Naive thymus-derived CD8-positive, alpha-beta T cell (primary cell): ENCODE data around the gene ZNF577. TPM values are rescaled to one million over a fixed set of nuclear protein-coding genes. Genes with fewer than 3 reads are reported as not detected.
A peak's percentile ranks its signal among the peaks of the same experiment; 100 is the strongest.
"Not testable (repeated sequence)": the region's sequence is repeated elsewhere in the genome, so short reads cannot be mapped to it uniquely, and the experiment has no call there.

Experiments
- ATAC-seq, 2 donors: fragments of 150-1000 bp; cut with Tn5 transposase in 1 of 2; sonication (Bioruptor Pico), chemical (Tn5 transposase) in 1 of 2; 1 replicate in 1 of 2; 2 replicates in 1 of 2; pipeline ENCODE4 v1.10.0; 2021; ENCODE audit warnings: mild to moderate bottlenecking in 2 of 2, moderate library complexity in 2 of 2
- POLR2A ChIA-PET: fragments of 350-600 bp; sonication (Branson Sonifier 250); formaldehyde crosslinking; loops from one replicate; lab custom pipeline; 2021; ENCODE audit warnings: antibody characterized with exemption; lab: Charles Lee
- DNase-seq, 10 donors: peaks; one replicate each; pipeline versions ENCODE4 v3.0.0 to v3.0.0-alpha.2; 2020 to 2022
- H3K27ac Mint-ChIP-seq, 10 donors: one replicate each; pipeline ENCODE4 v1.8.0; 2020 to 2022; ENCODE audit warnings: mild to moderate bottlenecking in 10 of 10, mixed read lengths in 10 of 10, moderate library complexity in 4 of 10, inconsistent platforms in 1 of 10
- H3K27me3 Mint-ChIP-seq, 5 donors: one replicate each; pipeline ENCODE4 v1.8.0; 2021 to 2022; ENCODE audit warnings: mixed read lengths in 5 of 5
- H3K36me3 Mint-ChIP-seq, 3 donors: one replicate each; pipeline ENCODE4 v1.8.0; 2020 to 2022; ENCODE audit warnings: mixed read lengths in 3 of 3, mild to moderate bottlenecking in 2 of 3, inconsistent platforms in 1 of 3
- H3K4me1 Mint-ChIP-seq, 4 donors: one replicate each; pipeline ENCODE4 v1.8.0; 2021 to 2022; ENCODE audit warnings: mixed read lengths in 4 of 4
- H3K4me3 Mint-ChIP-seq, 10 donors: one replicate each; pipeline ENCODE4 v1.8.0; 2020 to 2022; ENCODE audit warnings: mild to moderate bottlenecking in 10 of 10, mixed read lengths in 10 of 10, moderate library complexity in 6 of 10, inconsistent platforms in 1 of 10
- H3K9me3 Mint-ChIP-seq, 9 donors: one replicate each; pipeline ENCODE4 v1.8.0; 2020 to 2022; ENCODE audit warnings: mixed read lengths in 9 of 9, mild to moderate bottlenecking in 3 of 9, inconsistent platforms in 1 of 9, moderate library complexity in 1 of 9
- polyA plus RNA-seq, 3 donors: library from polyadenylated mRNA; unstranded; fragments of 300-500 nt; fragmentation: Illumina TruSeq; gene quantifications; one replicate each; pipeline ENCODE4 v1.2.3, GENCODE V29; 2021
- total RNA-seq, 8 experiments: library from RNA in 2 of 8; stranded (reverse) in 2 of 8; gene quantifications; one replicate each; pipeline ENCODE4 v1.2.3 and lab custom pipeline; 2021 to 2026

ZNF577 gene
- total RNA-seq (10 to 100 TPM; 31.7 to 34.0 TPM), polyA plus RNA-seq (1 to 10 TPM in 2 of 3 donors, under 1 TPM in 1; 0.83 to 3.6 (median 2.7) TPM), total RNA-seq (lab: John Stamatoyannopoulos, UW) (13.6 to 36.5 (median 21.5) reads per million in 6 experiments)

DNA sequence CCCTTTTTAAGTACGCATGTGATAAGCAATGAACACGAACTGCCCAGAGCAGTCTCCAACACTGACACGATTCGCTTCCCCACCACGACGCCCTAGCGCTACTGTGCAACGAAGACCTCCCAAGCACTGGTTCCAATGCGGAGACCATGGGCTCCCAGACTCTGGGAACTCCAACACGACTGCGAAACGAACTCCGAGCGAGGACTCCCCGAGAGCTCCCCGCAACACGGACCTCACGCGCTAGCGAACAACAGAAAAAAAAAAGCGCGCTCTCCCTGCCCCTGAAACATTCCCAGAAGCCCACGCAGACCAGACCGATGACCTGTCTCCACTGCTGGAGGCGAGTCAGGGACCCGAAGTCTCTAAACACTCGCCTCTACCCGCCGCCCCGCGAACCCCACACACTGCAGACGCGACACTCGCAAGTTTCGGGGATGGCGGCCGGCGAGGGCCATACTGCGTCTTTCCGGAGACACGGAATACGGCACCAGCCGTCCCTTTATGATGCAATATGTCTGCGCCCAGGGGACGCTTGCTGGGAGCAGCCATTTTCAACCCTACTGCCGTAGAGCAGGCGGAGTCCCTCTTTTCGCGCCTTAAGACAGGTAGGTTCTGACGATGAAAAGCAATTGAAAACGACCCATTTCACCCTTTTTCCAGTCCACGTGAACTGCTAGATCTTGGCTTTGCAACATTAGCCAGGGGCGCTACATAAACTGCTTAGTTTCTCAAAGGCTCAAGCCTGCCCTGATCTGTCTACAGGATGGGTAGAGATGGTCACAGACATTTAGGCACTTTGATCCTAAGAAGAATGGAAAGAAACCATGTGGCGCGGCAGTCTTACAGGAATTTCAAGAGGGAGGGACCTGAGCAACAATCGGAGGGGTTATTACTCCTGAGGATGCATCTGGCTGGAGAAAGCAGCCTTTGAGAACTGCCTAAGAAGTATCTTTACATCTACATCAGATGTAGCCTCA, at the start of gene ZNF577:
Gene ZNF577, minus strand, starts transcription at position 430 of the 977 bp plus-strand sequence. CDS start 7,569 bp downstream, outside the sequence.
- peak; percentile 3 to 89 (median 46) for DNase-seq
- Mint-ChIP-seq H3K9me3 (peaks cover 0 to 99% (median 45%) of the 10 kb centered on the region in 9 donors), H3K36me3 (peaks cover 64 to 89% (median 71%) of the 10 kb centered on the region in 3 donors), H3K4me1 (peaks cover 0 to 3% (median 1%) of the 10 kb centered on the region in 4 donors), H3K4me3 (peak within 1 kb of the TSS; percentile 79 to 94 (median 86)), H3K27ac (peak within 1 kb of the TSS; percentile 15 to 96 (median 88)), H3K27me3 (no peaks in the 10 kb centered on the region)
- POLR2A ChIA-PET, result no interaction called here
- ATAC-seq, result peak; percentile 65 to 93

DNA sequence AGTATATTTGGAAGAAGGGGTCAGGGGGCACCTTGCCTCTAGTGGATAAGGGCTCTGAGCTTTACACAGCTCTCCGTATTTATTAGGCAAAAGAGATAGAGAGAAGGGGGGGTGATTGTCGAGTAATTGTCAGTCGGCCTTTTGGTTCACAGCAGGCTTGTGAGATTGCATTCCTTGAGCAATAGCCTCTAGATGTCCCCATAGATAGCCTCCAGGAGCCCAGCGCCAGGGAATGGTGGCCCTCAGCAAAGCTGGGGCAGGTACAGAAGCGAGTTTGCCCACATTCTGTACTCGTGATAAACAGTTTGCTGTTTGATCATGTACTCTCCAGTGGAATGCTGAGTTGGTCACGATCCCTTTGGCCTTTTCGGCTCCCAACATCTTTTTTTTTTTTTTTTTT, 44.2 kb upstream of the ZNF577 start:
- H3K4me1 Mint-ChIP-seq, result peaks cover 9 to 29% (median 25%) of the 10 kb centered on the region in 4 donors
- H3K36me3 Mint-ChIP-seq, result peaks cover 52 to 82% (median 70%) of the 10 kb centered on the region in 3 donors
- no peak for ATAC-seq
- peak overlapping the region in 1 of 10 donors; percentile 69 for H3K4me3 Mint-ChIP-seq
- H3K27ac Mint-ChIP-seq, result no peak overlapping the region
- H3K9me3 Mint-ChIP-seq, result peaks cover 10 to 84% (median 34%) of the 10 kb centered on the region in 9 donors
- H3K27me3 Mint-ChIP-seq, result no peaks in the 10 kb centered on the region
- no peak for DNase-seq
- POLR2A ChIA-PET, result no interaction called here

DNA sequence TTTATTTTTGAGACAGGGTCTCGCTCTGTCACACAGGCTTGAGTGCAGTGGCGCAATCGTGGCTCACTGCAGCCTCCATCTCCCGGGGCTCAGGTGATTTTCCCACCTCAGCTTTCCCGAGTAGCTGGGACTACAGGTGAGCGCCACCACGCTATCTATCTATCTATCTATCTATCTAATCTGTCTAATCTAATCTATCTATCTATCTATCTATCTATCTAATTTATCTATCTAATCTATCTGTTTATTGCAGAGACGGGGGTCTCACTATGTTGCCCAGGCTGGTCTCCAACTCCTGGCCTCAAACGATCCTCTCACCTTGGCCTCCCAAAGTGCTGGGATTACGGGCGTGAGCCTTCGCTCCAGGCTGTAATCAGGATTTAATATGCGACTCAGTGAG, 40.1 kb upstream of the ZNF577 start:
- peaks cover 30 to 66% (median 62%) of the 10 kb centered on the region in 3 donors for H3K36me3 Mint-ChIP-seq

DNA sequence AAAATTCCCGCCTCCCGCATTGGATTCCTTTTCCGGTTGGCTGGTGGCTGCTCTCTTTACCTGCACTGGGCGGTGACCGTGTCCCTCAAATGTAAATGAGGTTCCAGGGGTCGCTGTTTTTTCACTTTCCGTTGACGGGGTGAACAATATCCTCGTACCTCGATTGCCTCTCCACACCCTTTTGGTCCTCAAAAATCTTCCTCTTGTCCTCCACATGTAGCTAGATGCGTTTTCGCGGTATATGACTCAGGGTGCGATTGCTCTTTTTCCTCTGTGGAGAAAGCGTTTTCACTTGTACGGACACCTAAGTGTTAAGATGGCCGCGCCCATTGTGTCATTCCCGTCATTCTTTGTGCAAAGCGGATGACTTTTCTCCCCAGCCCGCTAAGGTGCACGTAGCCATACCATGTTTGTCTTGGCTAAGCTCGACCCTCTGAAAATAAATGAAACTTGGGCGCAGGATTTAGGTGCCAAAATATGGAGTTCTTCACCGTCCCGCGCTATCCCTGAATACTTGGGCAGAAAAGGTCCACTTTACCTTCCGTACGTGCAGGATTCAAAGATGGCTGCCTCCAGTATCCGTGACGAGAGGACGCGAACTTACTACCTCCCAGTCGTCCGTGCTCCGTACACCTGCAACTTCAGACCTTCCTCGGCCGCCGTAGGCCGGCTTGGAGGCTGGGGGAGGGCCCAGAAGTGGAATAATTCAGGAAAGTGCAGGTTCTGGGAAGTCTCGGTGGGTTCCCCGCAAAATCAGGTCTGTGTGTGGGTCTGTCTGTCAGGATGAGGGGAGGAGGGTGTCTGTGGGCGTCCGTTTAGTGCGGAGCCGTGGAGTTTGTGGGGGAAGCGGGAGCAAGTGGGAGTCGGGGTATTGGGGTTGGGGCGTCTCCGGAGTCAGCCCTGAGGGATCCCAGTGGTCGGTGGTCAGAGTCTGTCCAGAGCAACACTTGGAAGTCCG, 39.3 kb upstream of the ZNF577 start, which contains the start of gene ZNF613:
Gene ZNF613, plus strand, starts transcription at position 689 of the 958 bp plus-strand sequence. CDS start 8,749 bp downstream, outside the sequence.
- DNase-seq (peak; percentile 59 to 93 (median 78)), ATAC-seq (peak; percentile 86 to 88)
- Mint-ChIP-seq H3K27ac (peak within 1 kb of the TSS; percentile 89 to 98 (median 96)), H3K27me3 (no peaks in the 10 kb centered on the region), H3K4me3 (peak within 1 kb of the TSS; percentile 95 to 100 (median 98)), H3K36me3 (peaks cover 24 to 67% (median 66%) of the 10 kb centered on the region in 3 donors), H3K9me3 (peaks cover 10 to 90% (median 52%) of the 10 kb centered on the region in 9 donors), H3K4me1 (peaks cover 15 to 35% (median 32%) of the 10 kb centered on the region in 4 donors)
- POLR2A ChIA-PET, result interaction anchor here (1.2 to 1.4 kb wide), 5 partner anchors 12 to 122 kb away, joined by 3 to 5 read pairs (median 4); partner anchors contain the start of genes ZNF432, ZNF614 and ZNF649

More for the DNA sequence above, 40.1 kb upstream of the ZNF577 start:
- POLR2A ChIA-PET, result interaction anchor here (1.2 kb wide), 1 partner anchor 23 kb away, joined by 4 read pairs; the partner anchor contains the start of gene ZNF649
- DNase-seq (no peak), ATAC-seq (no peak)
- peaks cover 10 to 85% (median 53%) of the 10 kb centered on the region in 9 donors for H3K9me3 Mint-ChIP-seq
- peak overlapping the region; percentile 95 to 100 (median 98) for H3K4me3 Mint-ChIP-seq
- peak overlapping the region in 9 of 10 donors; percentile 89 to 98 (median 96) for H3K27ac Mint-ChIP-seq
- no peaks in the 10 kb centered on the region for H3K27me3 Mint-ChIP-seq
- peaks cover 15 to 35% (median 32%) of the 10 kb centered on the region in 4 donors for H3K4me1 Mint-ChIP-seq

DNA sequence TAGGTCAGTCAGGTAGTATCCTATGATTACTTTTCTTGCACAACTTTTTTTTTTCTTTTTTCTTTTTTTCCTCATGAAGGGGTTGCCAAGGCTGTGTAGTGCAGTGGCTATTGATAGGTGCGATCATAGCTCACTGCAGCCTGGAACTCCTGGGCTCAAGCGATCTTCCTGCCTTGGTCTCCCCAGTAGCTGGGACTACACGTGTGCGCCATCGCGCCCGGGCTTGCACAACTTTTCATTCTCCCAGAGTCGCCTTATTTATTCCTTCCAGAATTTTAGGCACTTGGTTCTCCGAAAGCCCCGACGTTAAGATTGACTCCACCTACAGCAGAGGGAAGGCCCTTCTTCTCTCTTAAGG, 38.7 kb upstream of the ZNF577 start:
- ATAC-seq (no peak), DNase-seq (no peak)
- Mint-ChIP-seq H3K9me3 (peaks cover 10 to 90% (median 48%) of the 10 kb centered on the region in 9 donors), H3K4me1 (peaks cover 15 to 35% (median 32%) of the 10 kb centered on the region in 4 donors), H3K4me3 (peak overlapping the region; percentile 95 to 100 (median 98)), H3K27me3 (no peaks in the 10 kb centered on the region), H3K36me3 (peaks cover 19 to 68% (median 66%) of the 10 kb centered on the region in 3 donors), H3K27ac (peak overlapping the region; percentile 89 to 98 (median 96))
- POLR2A ChIA-PET, result interaction anchor here (0.5 to 1.4 kb wide), 6 partner anchors 11 to 1493 kb away, joined by 3 to 5 read pairs (median 4); partner anchors contain the start of genes ZNF432, ZNF614 and ZNF649

DNA sequence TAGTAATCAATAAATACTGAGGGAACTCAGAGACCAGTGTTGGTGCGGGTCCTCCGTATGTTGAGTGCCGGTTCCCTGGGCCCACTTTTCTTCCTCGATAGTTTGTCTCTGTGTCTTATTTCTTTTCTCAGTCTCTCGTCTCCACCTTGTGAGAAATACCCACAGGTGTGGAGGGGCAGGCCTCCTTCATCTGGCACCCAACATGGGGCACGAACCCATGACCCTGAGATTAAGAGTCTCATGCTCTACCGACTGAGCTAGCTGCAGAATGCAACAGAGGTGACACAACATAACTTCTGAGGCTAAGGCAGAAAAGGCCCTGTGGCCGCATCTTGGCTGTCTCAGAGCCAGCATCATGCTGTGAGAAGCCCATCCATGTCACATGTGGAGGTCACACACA, 34.2 kb upstream of the ZNF577 start:
- no peak for ATAC-seq
- Mint-ChIP-seq H3K27ac (no peak overlapping the region), H3K27me3 (no peaks in the 10 kb centered on the region), H3K4me1 (peaks cover 6 to 9% (median 7%) of the 10 kb centered on the region in 4 donors), H3K9me3 (peaks cover 0 to 100% (median 50%) of the 10 kb centered on the region in 9 donors), H3K4me3 (no peak overlapping the region), H3K36me3 (peaks cover 0 to 71% (median 51%) of the 10 kb centered on the region in 3 donors)
- POLR2A ChIA-PET, result interaction anchor here (0.8 kb wide), 1 partner anchor 74 kb away, joined by 3 read pairs; no protein-coding TSS in a partner anchor
- no peak for DNase-seq

DNA sequence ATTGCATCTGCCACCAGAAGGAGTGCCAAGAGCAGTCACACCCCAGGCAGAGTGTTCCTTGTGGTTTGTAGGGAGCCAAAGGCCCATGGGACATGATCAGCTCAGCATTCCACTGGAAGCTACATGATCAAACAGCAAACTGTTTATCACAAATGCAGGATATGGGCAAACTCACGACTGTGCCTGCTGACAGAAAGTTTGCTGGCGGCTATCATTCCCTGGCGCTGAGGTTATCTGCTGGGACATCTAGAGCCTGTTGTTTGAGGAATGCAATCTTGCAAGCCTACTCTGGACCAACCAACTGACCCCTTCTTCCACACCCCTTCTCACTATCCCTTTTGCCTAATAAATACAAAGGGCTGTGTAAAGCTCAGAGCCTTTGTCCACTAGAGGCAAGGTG, 31.9 kb upstream of the ZNF577 start:
- DNase-seq, result no peak
- POLR2A ChIA-PET, result no interaction called here
- peaks cover 0 to 3% (median 0%) of the 10 kb centered on the region in 5 donors for H3K27me3 Mint-ChIP-seq
- no peak overlapping the region for H3K27ac Mint-ChIP-seq
- H3K4me1 Mint-ChIP-seq, result peaks cover 0 to 2% (median 0%) of the 10 kb centered on the region in 4 donors
- peaks cover 4 to 72% (median 51%) of the 10 kb centered on the region in 3 donors for H3K36me3 Mint-ChIP-seq
- peaks cover 22 to 100% (median 49%) of the 10 kb centered on the region in 9 donors for H3K9me3 Mint-ChIP-seq
- no peak for ATAC-seq
- no peak overlapping the region for H3K4me3 Mint-ChIP-seq

DNA sequence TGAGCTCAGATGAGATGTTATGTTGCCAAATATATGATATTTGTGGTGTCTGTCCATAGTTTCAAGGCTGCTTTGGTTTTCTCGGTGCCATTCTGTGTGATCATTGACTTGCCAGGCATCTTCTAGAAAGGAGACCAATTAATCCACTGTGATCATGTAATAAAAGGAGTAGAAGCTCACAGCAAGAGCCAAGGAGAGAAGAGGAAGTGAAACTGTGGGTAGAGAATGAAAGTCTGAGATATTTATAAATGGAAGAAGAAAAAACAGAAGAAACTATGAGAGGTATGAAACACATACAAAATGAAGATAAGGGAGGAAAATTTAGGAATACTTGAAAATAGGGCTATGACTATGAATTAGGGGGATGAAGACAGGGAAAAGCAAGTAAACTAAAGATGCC, 28.4 kb upstream of the ZNF577 start:
- Mint-ChIP-seq H3K4me1 (peaks cover 0 to 2% (median 0%) of the 10 kb centered on the region in 4 donors), H3K27ac (no peak overlapping the region), H3K27me3 (peaks cover 0 to 3% (median 0%) of the 10 kb centered on the region in 5 donors), H3K4me3 (no peak overlapping the region), H3K36me3 (peaks cover 4 to 70% (median 53%) of the 10 kb centered on the region in 3 donors), H3K9me3 (peaks cover 34 to 99% (median 62%) of the 10 kb centered on the region in 9 donors)
- POLR2A ChIA-PET, result no interaction called here
- no peak for ATAC-seq
- no peak for DNase-seq

DNA sequence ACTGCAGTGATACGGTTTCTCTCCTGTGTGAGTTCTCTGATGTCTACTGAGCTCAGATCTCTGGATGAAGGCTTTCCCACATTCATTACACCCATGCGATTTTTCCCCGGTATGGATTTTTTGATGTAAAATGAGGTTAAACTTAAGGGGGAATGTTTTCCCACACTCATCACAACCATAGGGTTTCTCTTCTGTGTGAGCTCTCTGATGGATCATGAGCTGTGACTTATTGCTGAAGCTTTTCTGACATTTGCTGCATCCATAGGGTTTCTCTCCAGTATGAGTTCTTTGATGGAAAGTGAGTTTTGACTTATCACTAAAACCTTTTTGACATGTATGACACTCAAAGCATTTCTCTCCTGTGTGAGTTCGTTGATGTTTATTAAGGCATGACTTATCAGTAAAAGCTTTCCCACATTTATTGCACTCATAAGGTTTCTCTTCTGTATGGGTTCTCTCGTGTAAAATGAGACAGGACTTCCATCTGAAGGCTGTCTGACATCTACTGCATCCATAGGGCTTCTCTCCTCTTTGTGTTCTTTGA, 27.6 kb upstream of the ZNF577 start:
- Mint-ChIP-seq H3K36me3 (peaks cover 4 to 68% (median 57%) of the 10 kb centered on the region in 3 donors), H3K9me3 (peaks cover 29 to 99% (median 58%) of the 10 kb centered on the region in 9 donors), H3K4me1 (peaks cover 0 to 2% (median 0%) of the 10 kb centered on the region in 4 donors), H3K27me3 (peaks cover 0 to 3% (median 3%) of the 10 kb centered on the region in 5 donors), H3K27ac (no peak overlapping the region), H3K4me3 (no peak overlapping the region)
- POLR2A ChIA-PET, result interaction anchor here (1.3 kb wide), 1 partner anchor 11 kb away, joined by 3 read pairs; no protein-coding TSS in a partner anchor
- no peak for DNase-seq
- no peak for ATAC-seq

DNA sequence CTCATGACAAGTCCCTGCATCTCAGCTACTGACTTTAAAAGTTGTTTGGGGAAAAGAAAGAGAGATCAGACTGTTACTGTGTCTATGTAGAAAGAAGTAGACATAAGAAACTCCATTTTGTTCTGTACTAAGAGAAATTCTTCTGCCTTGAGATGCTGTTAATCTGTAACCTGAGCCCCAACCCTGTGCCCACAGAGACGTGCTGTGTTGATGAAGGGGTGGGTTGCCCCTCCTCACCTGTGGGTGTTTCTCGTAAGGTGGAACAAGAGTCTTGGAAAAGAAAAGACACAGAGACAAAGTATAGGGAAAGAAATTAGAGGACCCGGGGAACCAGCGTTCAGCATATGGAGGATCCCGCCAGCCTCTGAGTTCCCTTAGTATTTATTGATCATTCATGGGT, 20.2 kb upstream of the ZNF577 start:
- not testable (repeated sequence) for H3K4me3 Mint-ChIP-seq, DNase-seq, H3K27ac Mint-ChIP-seq, ATAC-seq
- Mint-ChIP-seq H3K36me3 (peaks cover 17 to 65% (median 61%) of the 10 kb centered on the region in 3 donors), H3K27me3 (peaks cover 8 to 28% (median 23%) of the 10 kb centered on the region in 5 donors), H3K9me3 (peaks cover 19 to 96% (median 54%) of the 10 kb centered on the region in 9 donors), H3K4me1 (peaks cover 10 to 20% (median 19%) of the 10 kb centered on the region in 4 donors)
- POLR2A ChIA-PET, result interaction anchor here (0.5 kb wide), 1 partner anchor 9 kb away, joined by 5 read pairs; no protein-coding TSS in a partner anchor

DNA sequence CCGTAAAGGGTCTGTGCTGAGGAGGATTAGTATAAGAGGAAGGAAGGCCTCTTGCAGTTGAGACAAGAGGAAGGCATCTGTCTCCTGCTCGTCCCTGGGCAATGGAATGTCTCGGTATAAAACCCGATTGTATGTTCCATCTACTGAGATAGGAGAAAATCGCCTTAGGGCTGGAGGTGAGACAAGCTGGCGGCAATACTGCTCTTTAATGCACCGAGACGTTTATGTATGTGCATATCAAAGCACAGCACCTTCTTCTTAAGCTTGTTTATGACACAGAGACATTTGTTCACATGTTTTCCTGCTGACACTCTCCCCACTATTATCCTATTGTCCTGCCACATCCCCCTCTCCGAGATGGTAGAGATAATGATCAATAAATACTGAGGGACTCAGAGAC, 18.4 kb upstream of the ZNF577 start:
- Mint-ChIP-seq H3K9me3 (peaks cover 13 to 96% (median 52%) of the 10 kb centered on the region in 9 donors), H3K4me1 (peaks cover 13 to 26% (median 23%) of the 10 kb centered on the region in 4 donors), H3K4me3 (peak overlapping the region in 6 of 10 donors; percentile 18 to 79 (median 54)), H3K27ac (peak overlapping the region in 1 of 10 donors; percentile 4), H3K36me3 (peaks cover 28 to 71% (median 60%) of the 10 kb centered on the region in 3 donors), H3K27me3 (peaks cover 8 to 28% (median 23%) of the 10 kb centered on the region in 5 donors)
- DNase-seq, POLR2A ChIA-PET, ATAC-seq: not testable (repeated sequence)
